Measurements from ENCODE around the gene FOXO6.

DNA sequence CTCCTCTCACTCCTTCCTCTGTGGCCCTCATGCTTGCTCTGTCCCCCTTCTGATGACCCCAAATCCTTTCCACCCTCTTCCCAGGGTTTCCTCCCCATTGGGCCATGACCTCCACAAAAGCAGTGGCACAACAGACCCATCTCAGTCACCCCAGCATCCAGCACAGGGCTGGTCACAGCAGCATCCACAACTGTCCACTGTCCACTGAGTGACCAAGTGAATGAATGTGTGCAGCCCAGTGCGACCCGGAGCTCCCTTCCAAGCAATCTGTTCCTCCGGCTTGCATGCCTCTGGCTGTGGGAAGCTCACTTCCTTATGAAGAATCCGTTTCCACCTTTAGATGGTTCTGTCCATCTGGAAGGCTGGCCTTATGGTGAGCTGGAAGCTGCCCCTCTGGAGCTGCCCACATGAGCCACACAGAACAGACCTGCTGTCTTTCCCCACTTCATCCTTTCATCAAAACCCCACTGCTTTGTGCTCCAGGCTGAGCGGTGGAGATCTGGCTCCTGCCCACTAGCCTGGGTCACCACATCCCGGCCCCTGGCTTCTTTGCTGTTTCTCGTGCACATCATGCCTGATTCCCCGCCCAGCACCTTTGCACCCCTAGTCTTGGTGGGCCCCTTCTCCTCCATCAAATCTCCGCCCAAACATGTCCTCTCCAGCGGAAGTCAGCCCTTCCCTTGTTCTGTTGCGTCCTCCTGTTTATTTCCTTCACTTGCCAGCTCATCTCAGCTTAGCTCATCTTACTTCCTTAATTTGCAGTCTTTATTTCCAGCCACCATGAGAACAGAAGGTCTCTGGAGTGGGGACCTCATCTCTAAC lies 66.9 kb downstream of the FOXO6 start:
- TF ChIP-seq EZH2 (IDR thresholded peaks at IDR 0.05; ENCODE audit: insufficient read depth, poor library complexity, severe bottlenecking) = no peak
- TF ChIP-seq EZH2phosphoT487 (IDR thresholded peaks at IDR 0.05; ENCODE audit: insufficient read depth, low read depth) = no peak
